Bronchial epithelial cell (primary cell): ENCODE results near the gene RAB25. TPM values are rescaled to one million over a fixed set of nuclear protein-coding genes. Genes with fewer than 3 reads are reported as not detected.

Experiments used
- DNase-seq: peaks from one replicate; pipeline ENCODE4 v3.0.0-alpha.2; 2010; ENCODE audit warnings: low read depth
- FAIRE-seq: peaks from 2 replicates; lab custom pipeline; 2011; peaks lifted over from hg19 to GRCh38; lab: Jason Lieb, UNC
- H3K27me3 ChIP-seq: 2 replicates; pipeline ENCODE4 v1.5.1; 2011; ENCODE audit warnings: low read length; ENCODE audit not compliant: control insufficient read depth, insufficient read depth
- H3K36me3 ChIP-seq: 2 replicates; pipeline ENCODE4 v1.5.1; 2011; ENCODE audit warnings: low read length; ENCODE audit not compliant: control insufficient read depth, insufficient read depth
- H3K4me3 ChIP-seq: 2 replicates; pipeline ENCODE4 v1.5.1; 2011; ENCODE audit warnings: mild to moderate bottlenecking, low read depth, low read length, control low read depth
- total RNA-seq: library from RNA; depleted of rRNA; stranded (reverse); fragments of >200 nt; gene quantifications from 2 replicates; pipeline ENCODE4 v1.2.1, GENCODE V29; 2014
- TF ChIP-seq, protein P1 (sequence below): IDR thresholded peaks from 2 replicates; pipeline ENCODE4 v1.5.1; 2011; ENCODE audit warnings: mild to moderate bottlenecking, moderate library complexity, low read length, control low read depth, inconsistent platforms; ENCODE audit not compliant: insufficient read depth, severe bottlenecking

The RAB25 gene
- total RNA-seq, 1 donor from 2014 or later = 30.3 TPM

DNA sequence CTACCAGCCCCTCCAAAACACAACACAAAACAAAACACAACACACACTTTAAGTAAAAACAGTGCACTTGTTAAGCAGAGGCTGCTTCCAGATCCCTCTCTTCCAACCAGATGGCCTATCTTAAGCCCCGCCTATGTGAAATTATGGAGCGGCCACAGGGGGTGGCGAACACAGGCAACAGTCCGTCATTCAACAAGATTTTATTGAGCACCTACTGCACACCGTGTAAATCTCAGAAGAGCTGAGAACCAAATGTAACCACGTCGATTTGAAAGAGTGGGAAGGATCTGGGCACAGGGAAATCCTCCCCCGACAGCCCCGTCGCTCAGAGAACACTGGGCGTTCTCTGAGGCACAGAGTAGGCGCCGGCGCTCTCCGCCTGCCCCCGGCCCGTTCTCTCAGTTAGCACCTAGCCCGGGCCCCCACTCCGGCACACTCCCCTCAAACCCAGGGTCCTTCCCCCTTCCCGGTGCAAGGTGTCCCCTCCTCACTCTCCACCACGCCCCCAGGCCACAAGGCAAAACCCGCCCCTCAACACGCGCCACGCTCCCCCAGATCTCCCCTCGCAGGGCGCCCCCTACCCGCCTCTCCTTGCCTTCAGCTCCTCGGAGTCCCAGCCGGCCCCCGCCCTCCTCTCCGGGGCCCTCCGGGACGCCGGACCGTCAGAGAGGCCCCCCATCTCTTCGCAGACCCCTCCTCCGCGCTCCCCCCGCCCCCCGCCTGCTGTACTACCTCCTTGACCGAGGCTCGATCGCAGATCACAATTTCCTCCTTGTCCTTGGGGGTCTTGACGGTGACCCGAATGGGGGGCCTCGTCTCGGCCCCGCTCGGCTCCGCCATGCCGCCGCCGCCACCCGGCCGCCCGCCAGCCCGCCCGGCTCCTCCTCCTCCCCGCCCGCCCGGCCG lies 7.8 kb upstream of the RAB25 start:
- DNase-seq (peak; percentile 69), FAIRE-seq (no peak)
- Histone ChIP-seq H3K36me3 (peaks cover 15% of the 10 kb centered on the region), H3K27me3 (no peaks in the 10 kb centered on the region), H3K4me3 (peak overlapping the region; percentile 81)
- TF ChIP-seq, protein P1, sequence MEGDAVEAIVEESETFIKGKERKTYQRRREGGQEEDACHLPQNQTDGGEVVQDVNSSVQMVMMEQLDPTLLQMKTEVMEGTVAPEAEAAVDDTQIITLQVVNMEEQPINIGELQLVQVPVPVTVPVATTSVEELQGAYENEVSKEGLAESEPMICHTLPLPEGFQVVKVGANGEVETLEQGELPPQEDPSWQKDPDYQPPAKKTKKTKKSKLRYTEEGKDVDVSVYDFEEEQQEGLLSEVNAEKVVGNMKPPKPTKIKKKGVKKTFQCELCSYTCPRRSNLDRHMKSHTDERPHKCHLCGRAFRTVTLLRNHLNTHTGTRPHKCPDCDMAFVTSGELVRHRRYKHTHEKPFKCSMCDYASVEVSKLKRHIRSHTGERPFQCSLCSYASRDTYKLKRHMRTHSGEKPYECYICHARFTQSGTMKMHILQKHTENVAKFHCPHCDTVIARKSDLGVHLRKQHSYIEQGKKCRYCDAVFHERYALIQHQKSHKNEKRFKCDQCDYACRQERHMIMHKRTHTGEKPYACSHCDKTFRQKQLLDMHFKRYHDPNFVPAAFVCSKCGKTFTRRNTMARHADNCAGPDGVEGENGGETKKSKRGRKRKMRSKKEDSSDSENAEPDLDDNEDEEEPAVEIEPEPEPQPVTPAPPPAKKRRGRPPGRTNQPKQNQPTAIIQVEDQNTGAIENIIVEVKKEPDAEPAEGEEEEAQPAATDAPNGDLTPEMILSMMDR = peak; percentile 43

DNA sequence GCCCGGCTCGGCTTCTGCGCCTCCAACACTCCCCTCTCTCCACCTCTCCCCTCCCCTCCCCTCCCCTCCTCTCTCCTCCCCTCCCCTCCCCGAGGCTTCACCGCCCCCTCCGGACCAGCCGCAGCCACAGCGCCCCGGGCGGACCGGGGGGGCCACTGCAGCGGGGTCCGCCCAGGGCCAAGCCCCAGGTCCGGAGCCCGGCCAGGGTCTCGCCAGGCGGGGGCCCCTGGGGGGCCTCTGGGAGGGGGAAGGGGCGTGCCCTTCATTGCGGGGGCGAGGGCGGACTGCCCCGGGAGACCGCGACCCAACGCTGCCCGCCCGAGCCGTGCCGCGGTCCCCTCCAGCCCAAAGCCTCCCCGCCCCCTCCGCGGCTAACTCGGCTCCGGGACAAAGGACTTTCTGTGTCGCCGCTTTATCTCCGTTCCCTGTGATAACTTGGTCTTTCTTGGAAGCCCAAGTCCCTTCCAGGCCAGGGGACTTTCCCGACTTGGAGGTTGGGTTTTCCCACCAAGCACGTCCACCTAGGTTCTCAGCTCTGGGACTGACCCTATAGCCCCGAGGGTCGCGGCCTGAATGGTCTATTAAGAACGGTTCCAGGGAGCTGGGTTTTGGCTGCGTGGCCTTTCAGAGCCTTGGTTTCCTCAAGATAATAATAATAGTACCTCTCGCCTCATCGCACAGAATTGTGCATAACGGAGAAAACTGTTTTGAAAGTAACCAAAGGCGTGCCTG lies 7.0 kb upstream of the RAB25 start, which contains the start of gene UBQLN4:
Gene UBQLN4, minus strand, starts transcription at position 31 of the 732 bp plus-strand sequence. CDS start 97 bp downstream, outside the sequence.
- FAIRE-seq (no peak), DNase-seq (peak; percentile 53)
- no peaks in the 10 kb centered on the region for H3K27me3 ChIP-seq
- H3K4me3 ChIP-seq = peak within 1 kb of the TSS; percentile 81
- peaks cover 10% of the 10 kb centered on the region for H3K36me3 ChIP-seq
- TF ChIP-seq, protein P1 = peak; percentile 37

DNA sequence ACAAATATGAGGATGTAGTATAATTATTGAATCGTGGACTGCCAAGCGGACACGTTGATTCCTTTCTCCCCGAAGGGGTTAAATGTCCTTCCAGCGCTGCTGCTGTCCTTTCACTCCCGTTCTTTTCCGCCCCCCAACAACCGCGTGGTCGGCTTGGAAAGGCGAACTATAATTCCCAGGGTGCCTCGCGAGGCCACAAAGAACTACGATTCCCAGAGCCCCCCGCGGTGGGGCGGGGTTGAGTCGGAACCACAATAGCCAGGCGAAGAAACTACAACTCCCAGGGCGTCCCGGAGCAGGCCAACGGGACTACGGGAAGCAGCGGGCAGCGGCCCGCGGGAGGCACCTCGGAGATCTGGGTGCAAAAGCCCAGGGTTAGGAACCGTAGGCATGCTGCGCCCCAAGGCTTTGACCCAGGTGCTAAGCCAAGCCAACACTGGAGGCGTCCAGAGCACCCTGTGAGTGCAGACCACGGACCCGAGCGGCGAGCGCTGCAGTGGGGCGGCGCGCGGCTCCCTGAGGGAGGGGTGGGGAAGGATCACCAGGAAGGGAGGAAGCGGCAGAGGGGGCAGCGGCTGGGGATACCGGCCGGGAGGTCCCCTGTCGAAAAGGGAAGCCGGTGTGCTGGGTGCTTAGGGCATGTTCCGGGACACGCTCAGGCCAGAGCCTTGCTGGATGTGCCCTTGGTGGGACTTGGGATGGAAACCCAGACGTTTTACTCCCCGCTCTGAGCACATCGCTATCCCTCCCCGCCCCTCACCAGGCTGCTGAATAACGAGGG lies 6.3 kb upstream of the RAB25 start, which contains the start of gene LAMTOR2:
Gene LAMTOR2, plus strand, starts transcription at position 283 of the 781 bp plus-strand sequence. Its CDS starts 108 bp downstream, at position 391.
- DNase-seq (peak; percentile 91), FAIRE-seq (no peak)
- Histone ChIP-seq H3K36me3 (peaks cover 7% of the 10 kb centered on the region), H3K4me3 (peak within 1 kb of the TSS; percentile 81), H3K27me3 (no peaks in the 10 kb centered on the region)
- TF ChIP-seq, protein P1 = no peak

DNA sequence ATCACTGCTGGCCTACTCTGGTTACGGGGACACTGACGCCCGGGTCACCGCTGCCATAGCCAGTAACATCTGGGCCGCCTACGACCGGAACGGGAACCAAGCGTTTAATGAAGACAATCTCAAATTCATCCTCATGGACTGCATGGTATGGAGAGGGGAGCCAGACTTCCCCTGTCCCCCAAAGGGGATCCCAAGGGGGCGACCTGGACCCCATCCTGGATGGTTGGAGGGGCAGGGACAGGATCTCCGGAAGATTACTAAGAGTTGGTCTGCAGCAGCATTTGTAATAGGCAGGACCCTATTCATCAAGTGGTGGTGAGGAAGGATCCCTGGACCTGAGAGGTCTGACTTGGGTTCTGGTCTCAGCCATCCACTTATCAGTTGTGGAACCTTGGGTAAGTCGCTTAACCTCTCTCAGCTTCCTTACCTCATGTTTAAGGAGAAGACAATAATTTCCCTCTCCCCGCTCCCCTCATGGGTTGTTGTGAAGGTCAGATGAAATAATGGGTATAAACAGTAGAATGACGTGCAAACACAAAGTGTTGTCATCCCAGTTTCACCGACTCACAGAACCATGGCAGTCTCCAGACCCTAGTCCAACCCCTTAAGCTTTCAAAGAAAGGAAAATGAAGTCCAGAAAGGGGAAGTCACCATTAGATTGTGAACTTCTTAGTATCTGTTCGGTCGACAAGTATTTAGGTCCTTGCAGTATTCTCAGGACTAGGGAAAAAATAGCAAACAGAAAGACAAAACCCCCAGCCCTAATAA lies 5.5 kb upstream of the RAB25 start:
- TF ChIP-seq, protein P1 = no peak
- FAIRE-seq = no peak
- H3K27me3 ChIP-seq = no peaks in the 10 kb centered on the region
- H3K4me3 ChIP-seq = peak overlapping the region; percentile 81
- H3K36me3 ChIP-seq = peaks cover 5% of the 10 kb centered on the region
- DNase-seq = no peak

DNA sequence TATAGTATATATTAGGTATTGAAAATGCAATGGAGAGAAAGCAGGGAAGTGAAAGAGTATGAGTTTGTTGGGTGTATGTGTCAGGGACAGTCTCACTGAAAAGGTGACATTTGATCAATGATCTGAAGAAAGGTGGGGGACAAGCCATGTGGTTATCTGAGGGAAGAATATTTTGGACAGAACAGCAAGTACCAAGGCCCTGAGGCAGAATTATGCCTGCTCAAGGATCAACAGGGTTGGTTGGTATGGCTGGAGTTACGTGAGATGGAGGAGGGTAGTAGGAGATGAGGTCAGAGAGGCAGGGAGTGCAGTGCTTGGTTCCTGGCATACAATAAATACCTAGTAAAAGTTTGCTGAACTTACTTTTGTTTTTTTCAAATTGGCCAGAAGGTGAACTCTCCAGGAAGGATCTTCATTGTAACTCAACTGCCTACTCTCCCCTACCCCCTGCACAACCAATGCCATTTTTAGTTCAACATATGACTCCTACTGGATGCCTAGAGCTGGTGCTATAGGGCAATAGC lies 4.6 kb upstream of the RAB25 start:
- H3K4me3 ChIP-seq = no peak overlapping the region
- TF ChIP-seq, protein P1 = no peak
- H3K36me3 ChIP-seq = peaks cover 2% of the 10 kb centered on the region
- no peaks in the 10 kb centered on the region for H3K27me3 ChIP-seq
- DNase-seq (no peak), FAIRE-seq (no peak)
